GM15510 (cell line): Measurements from ENCODE around the gene KIF23.

Experiments
- POLR2A ChIP-seq: IDR thresholded peaks from 3 replicates; pipeline ENCODE4 v1.6.1; 2011; ENCODE audit warnings: borderline replicate concordance; ENCODE audit not compliant: insufficient read length; ENCODE audit errors: extremely low read depth

Gene KIF23

DNA sequence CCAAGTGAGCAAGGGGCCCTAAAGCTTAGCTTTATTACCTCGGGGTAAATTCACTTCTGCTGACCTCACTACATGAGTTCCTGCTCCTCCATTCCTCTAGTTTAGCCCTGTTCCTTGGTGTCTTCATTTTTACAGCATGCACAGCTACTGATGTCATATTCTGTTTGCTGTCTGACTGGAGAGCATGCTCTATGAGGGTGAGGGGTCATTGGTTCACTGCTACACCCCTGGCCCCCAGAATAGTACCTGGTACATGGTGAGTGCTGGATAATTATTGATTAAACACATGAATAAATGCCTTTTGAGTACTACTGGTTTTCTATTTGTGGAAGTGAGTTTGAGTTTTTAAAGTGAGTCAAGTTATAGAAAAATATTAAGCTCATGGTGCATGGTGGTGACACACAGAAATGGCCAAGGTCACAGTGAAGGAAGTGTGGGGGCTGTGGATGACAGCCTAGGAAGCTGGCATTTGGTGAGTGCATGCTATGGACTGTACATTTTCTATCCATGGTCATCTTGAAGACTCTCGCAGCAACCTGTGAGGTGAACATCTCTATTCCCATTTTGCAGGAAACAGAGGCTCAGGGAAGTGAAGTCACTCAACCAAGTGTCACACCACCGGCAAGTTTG lies 72.4 kb downstream of the KIF23 start:
- no peak for TF ChIP-seq POLR2A

DNA sequence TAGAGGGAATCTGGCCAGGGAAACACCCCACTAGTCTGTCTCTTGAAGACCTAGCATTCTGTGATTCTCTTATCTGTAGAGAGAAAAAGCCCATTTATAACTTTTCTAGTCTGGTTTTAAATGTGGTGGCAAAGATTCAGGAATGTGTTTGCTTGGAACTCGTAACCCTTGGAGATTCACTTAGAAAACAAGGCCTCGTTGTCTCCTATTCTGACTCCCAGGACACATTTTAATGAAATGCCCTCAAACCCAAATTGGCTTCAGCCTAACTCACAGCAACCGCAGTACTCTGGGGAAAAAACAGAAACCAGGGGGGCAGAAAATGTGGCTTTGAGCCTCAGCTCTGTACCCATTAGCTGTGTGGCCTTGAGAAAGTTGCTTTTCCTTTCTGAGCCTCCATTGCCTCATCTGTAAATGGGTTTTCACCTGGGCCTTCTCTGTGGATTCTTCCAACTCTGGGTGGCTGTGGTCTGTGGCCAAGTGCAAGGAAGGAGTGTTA lies 75.0 kb downstream of the KIF23 start:
- TF ChIP-seq POLR2A: no peak

DNA sequence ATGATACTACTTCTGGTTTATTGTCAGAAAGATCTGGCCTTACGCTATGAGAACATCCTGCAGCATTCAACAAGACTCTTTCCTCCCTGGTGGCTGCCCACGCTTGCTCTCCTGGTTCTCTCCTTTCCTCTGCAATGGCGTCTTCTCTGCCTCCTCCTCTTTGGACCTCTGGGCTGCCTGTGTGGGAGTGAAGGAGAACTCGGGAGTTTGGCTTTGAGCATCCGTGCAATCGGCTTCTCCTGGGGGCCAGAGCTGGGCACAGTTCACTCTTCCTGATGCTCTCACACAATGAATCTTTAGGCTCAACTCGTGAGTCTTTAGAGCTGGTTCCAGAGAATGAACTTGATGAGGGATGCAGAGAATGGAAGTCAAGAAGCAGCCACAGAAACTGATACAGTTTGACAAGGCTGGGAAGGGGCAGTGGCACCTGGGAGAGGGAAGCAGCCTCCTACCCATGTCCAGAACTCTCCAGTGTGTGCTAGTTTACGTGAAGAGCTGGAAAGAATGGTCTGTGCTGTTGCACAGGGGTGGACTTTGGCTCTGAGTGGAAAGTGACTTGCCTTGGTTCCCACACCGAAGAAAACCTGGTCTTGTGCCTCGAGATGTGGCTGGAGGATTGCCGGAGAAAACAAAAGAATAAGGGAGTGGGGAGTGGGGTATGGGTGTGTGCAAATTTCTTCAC lies 76.3 kb downstream of the KIF23 start:
- no peak for TF ChIP-seq POLR2A

DNA sequence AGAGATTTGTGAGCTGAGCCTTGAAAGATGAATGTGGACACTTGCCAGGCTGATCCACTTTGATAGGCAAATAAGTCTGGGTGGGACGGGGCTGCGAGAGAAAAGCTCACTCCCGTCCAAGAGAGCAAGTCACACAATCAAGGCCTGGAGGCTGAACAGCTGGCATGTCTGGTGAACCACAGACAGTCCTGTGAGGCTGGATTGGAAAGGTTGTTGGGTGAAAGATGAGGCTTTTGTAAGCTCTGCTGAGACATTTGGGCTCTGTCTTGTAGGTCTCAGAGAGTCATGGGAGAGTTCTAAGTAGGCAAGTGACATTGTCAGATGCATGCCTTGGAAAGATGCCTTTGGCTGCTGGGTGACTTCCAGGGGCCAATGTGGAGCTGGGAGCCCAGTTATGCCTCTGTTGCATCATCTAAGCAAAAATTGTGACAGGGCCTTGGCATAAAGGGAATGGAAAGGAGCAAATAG lies 76.9 kb downstream of the KIF23 start:
- no peak for TF ChIP-seq POLR2A

DNA sequence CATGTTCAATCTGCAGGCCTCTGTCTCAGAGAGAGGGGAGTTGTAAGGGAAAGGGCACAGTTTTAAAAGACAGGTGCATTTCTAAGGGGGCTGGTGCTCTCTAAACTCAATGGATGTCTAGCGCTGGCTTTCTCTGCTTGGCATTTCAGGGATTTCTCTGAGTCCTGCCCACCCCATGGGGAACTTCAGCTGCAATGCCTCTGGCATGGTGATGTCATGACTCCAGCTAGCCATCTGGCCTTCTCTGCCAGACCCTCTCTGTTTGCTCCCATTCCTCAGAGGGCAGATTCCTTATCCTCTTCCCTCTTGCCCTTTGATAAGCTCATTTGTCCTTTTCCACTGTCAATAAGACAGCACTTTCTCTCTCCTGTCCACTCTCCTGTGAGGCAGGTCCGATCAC lies 79.3 kb downstream of the KIF23 start:
- TF ChIP-seq POLR2A: no peak

DNA sequence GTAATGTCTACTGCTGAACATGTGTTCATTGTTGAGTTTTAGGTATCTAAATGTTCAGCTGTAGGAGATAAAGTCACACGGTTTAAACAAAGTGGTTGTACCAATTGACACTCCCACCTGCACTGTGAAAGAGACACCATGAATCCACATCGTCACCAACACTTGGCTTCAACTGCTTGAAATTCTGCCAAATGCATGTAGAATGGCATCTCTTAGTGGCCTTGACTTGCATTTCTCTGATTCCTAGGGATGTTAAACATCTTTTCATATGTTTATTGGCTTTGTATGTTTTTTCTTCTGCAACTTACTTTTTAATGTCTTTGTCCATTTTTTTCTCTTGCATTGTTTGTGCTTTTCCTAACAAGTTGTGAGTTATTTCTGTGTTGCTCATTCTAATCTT lies 81.9 kb downstream of the KIF23 start:
- TF ChIP-seq POLR2A: no peak

DNA sequence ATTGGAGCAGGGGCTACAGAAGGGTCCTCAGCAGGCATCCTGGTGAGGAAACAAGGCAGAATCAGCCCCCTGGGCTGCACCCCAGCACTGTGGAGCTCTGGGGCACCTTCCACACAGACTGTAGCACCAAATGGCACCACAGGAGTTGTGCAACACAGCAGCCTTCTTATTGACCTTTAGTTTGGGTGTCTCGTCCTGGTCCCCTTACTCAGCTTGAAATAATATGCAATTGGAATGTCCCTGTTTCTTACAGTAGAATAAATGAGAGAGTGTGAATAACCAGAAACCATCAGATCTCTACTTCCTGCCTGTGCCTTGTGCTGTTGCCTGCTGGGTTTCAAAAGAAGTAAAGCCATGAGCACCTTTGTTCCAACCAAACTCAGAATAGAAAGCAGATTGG lies 82.9 kb downstream of the KIF23 start:
- TF ChIP-seq POLR2A: no peak

DNA sequence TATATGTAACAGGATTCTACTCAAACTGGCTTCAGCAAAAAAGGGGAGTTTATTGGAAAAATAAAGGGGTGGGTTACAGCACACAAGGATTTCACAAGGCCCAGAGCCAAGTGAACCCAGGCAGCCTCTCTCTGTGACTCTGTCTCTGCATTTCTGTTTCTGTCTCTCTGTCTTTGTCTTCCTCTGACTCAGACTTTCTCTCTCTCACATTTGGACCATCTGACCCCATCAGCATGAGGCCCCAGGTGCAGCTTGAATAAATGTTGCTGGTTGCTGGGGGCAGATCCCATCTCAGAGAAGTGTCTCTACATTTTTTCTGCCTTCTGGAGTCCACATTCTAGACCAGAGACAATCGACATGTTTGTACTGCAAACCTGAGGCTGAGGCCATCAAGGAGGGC lies 83.5 kb downstream of the KIF23 start:
- TF ChIP-seq POLR2A: no peak
